Mammary epithelial cell (primary cell): Measurements from ENCODE around the gene PCSK5.

Source experiments
- EZH2 ChIP-seq: IDR thresholded peaks from 2 replicates; pipeline ENCODE4 v1.6.1; 2012; ENCODE audit warnings: low read length, inconsistent platforms, borderline replicate concordance
- TF ChIP-seq, protein P1 (sequence below), 2 donors: IDR thresholded peaks in 1 of 2; conservative IDR thresholded peaks in 1 of 2; 2 replicates each; pipeline ENCODE4 v1.5.1; 2011 to 2012; ENCODE audit warnings: inconsistent platforms in 2 of 2, low read length in 2 of 2, mild to moderate bottlenecking in 2 of 2, control low read depth in 1 of 2, low read depth in 1 of 2; ENCODE audit not compliant: insufficient read depth in 1 of 2; ENCODE audit errors: extremely low read depth in 1 of 2

DNA sequence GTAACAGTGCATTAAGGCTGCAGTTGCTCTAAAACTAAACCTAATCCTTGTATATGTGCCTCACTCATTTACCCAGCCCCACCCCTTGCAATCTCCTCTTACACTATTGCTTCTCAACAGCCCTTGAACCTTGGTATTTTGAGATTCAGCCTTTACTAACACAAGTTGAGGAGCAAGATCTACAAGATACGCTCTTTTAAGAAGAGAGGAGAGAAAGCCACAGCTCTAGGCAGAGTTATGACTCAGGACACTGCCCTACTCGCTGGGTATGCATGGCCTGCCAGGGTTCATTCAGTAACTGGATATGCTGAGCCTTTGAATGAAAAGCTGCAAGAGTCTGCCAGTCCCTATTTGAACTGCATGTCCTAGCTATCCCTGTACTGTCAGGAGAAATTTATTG is 219.5 kb downstream of the PCSK5 start:
- TF ChIP-seq, protein P1, sequence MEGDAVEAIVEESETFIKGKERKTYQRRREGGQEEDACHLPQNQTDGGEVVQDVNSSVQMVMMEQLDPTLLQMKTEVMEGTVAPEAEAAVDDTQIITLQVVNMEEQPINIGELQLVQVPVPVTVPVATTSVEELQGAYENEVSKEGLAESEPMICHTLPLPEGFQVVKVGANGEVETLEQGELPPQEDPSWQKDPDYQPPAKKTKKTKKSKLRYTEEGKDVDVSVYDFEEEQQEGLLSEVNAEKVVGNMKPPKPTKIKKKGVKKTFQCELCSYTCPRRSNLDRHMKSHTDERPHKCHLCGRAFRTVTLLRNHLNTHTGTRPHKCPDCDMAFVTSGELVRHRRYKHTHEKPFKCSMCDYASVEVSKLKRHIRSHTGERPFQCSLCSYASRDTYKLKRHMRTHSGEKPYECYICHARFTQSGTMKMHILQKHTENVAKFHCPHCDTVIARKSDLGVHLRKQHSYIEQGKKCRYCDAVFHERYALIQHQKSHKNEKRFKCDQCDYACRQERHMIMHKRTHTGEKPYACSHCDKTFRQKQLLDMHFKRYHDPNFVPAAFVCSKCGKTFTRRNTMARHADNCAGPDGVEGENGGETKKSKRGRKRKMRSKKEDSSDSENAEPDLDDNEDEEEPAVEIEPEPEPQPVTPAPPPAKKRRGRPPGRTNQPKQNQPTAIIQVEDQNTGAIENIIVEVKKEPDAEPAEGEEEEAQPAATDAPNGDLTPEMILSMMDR (conservative IDR thresholded peaks at IDR 0.05 in 1 of 2, IDR thresholded peaks at IDR 0.05 in 1 of 2; ENCODE audit: extremely low read depth in 1 of 2, insufficient read depth in 1 of 2, low read depth in 1 of 2, low read length in 2 of 2), result no peak
- TF ChIP-seq EZH2, result no peak
